ENCODE measurements around the gene BZW2. TPM values are rescaled to one million over a fixed set of nuclear protein-coding genes. Genes with fewer than 3 reads are reported as not detected.

BZW2 gene
- 101 and 107 TPM in 2 replicates for total RNA-seq

DNA sequence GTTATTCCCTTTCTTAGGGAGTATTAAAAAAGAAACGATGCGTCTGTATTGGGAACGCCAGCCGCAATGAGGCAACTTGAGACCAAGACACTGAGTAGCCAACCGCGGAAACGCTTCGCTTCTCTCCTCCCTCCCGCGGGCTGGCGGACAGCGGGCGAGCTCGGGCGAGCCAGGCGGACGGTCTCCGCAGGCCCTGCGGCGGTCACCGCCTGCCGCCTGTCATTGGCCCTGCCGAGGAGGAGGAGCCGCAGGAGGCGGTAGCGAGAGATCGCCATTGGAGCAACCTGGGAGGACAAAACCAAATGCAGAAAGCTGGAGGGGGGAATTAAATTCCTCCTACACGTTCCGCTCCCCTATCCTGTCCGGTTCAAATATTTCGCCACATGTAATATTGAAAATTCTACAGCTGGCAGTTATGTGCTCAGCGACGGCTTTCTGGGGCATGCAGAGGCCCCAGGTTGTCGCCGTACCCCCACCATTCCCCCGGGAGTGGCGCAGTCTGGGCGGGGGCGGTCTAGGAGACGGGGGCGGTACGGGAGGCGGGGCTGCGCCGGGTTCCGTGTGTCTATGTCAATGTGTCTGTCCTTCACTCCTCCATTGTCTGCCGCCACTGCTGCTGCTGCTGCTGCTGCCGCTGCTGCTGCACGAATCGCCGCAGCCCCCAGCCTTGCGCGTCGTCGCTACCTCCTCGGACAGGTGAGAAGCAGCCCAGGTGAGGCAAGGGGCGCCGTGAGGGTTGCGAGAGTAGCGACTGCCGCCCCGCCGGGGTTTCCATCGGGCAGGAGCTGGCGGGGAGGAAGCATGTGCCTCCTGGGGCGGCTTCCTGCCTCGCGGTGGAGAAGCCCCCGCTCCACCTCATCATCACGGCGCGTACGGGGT lies at the start of gene BZW2, which contains the start of gene ANKMY2:
TSS of gene BZW2 (plus strand) at position 589 of the 879 bp plus-strand sequence. CDS start 19,263 bp downstream, outside the sequence.
TSS of gene ANKMY2 (minus strand) at position 162 of the 879 bp plus-strand sequence. CDS start 181 bp downstream, outside the sequence.

DNA sequence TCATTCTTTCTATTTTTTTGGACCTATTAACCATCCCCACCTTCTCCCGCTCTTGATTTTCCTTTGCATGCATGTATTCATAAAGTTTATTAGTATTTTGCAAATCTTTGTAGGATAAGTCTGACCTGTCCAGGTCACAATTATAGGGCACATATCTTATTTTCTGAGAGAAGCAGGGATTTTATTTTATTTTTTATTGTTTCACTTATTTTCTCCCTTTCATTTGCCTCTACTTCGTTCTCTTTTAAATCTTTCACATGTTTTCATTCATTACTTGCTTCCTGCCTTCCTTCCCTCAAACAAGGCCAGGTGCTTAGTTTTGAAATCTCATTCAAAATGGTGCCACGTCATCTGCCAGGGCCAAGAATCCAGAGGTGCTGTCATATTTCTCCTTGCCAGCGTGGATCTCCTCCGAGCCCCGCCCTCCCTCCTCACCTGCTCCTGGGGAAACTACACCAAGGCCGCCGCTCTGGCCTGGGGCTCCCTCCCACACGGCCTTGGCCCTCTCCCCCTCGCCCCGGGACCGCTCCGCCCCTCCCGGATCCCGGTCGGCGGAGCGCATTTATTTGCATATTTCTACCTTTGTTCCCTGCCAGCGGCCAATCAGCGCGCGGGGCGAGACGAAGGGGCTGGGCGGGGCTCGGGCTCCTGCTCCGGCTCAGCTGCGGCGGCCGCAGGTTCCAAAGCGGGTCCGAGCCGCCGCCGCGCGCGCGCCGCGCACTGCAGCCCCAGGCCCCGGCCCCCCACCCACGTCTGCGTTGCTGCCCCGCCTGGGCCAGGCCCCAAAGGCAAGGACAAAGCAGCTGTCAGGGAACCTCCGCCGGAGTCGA lies 107.3 kb downstream of the BZW2 start, which contains the start of gene TSPAN13:
TSS of gene TSPAN13 (plus strand) at position 654 of the 830 bp plus-strand sequence. CDS start 213 bp downstream, outside the sequence.

Other genes starting within 250 kb of the BZW2 start
- 0.74 and 1.0 TPM in 2 replicates for gene CRPPA, start 224.6 kb upstream of the BZW2 start, total RNA-seq
- gene SOSTDC1, start 180.4 kb upstream of the BZW2 start, total RNA-seq = 0.15 and 0.17 TPM in 2 replicates
- gene LRRC72, start 119.4 kb upstream of the BZW2 start, total RNA-seq = not detected in 2 replicates
- 15.2 and 16.3 TPM in 2 replicates for gene ANKMY2, start 427 bp upstream of the BZW2 start, total RNA-seq
- 7.2 and 7.3 TPM in 2 replicates for gene TSPAN13, start 107.6 kb downstream of the BZW2 start, total RNA-seq
- 0.74 TPM in 1 of 2 replicates, not detected in the other for gene AGR2, start 158.8 kb downstream of the BZW2 start, total RNA-seq
- not detected in 2 replicates for gene AGR3, start 235.8 kb downstream of the BZW2 start, total RNA-seq